ENCODE measurements around the gene NPIPA3.
"Not testable (repeated sequence)": the region's sequence is repeated elsewhere in the genome, so short reads cannot be mapped to it uniquely, and the experiment has no call there.

Gene NPIPA3

DNA sequence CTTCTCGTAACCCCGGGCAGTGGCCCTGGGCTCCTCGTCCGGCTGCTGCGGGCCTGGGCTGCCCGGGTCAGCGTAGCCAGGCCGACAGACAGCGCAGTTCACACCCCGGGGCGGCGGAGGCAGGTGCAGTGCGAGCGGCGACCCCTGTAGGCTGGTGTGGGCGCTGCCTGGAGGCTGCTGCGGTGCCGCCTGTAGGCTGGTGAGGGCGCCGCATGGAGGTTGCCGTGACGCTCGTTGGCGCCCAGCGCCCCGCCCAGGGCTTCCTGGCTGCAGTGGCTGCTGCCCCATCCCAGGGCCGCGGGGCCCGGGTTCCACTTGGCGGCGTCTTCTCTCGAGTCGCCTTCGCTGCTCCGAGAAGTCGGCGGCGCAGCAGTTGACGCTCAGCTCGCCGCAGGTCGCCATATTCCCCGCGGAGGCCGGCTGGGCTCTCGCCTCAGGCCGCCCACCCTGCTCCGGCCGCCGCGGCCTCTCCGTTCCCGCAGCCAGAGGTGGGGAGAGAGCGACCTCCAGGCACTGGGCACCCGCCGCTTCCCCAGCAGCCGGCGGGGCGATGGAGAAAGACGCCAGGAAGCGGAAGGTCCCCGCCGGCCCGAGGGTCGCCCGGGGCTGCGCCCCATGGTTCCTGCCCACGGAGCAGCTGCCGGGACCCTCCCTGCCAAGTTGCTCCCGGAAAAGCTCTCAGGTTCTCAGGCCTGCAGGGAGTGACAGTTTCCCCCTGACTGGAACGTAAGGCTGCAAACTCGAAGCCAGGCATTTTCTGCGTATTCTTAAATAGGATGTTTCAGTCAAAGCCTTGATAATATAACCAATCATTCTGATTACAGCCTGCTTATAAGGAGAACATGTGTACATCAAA, at the start of gene NPIPA3:
Gene NPIPA3, plus strand, starts transcription at position 256 of the 856 bp plus-strand sequence. CDS start 5,533 bp downstream, outside the sequence.
- in situ Hi-C loops (cut with HindIII; ENCODE audit: low sequenced_read_pairs) = not testable (repeated sequence)

DNA sequence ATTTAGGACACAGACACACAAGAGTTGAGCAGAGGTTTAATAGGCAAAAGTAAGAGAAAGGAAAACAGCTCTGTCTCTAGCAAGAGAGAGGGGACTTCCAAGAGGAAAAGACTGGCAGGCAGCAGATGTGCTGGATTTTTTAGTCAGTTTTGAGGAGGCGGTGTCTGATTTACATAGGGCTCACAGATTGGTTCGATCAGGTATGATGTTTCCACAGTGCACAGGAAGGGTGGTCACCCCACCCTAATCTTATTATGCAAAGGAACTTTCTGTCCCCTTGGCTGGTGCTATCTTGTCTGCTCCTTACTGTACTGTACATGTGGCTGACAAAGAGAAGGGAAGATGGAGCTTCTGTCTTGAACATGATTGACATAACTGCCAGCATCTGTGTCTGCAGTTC, 45.1 kb upstream of the NPIPA3 start:
- in situ Hi-C loops (cut with HindIII; ENCODE audit: low sequenced_read_pairs) = no loop called here

DNA sequence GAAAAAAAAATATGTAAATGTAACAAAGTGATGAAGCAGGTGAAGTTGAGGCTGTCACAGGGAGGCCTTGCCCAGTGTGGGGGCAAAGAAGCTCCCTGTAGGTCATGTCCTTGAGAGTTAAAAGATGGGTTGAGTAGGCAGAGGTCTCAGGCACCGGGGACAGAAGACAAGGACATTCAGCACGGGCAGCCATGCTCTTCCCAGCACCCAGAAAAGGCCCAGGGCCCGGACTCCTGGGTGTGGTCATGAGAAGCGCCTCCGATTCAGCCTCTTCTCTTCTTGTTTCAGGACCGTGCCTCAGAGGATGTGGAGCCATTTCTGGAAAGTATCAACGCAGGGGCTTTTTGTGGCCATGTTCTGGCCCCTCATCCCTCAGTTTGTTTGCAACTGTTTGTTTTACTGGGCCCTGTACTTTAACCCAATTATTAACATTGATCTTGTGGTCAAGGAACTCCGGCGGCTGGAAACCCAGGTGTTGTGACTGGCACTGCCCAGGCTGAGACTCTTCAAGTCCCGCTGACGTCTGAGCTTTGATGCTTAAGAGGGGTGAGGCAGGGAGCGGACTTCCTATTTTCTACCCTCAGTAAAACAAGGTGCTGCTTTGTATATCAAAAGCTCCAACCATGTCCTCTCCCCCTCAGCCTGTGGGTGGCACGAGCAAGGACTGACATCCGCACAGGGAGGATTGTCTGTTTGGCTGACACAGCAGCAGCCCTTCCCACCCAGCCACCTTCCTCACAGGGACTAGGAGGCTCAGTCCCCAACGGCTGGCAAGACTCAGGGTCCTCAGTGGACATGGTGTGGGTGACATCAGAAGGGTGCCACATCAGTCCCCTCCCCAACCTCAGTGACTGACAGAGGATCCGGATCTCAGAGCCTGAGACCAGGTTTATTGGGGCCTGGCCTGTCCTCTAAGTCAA, 35.6 kb upstream of the NPIPA3 start:
- in situ Hi-C loops (cut with HindIII; ENCODE audit: low sequenced_read_pairs) = no loop called here

DNA sequence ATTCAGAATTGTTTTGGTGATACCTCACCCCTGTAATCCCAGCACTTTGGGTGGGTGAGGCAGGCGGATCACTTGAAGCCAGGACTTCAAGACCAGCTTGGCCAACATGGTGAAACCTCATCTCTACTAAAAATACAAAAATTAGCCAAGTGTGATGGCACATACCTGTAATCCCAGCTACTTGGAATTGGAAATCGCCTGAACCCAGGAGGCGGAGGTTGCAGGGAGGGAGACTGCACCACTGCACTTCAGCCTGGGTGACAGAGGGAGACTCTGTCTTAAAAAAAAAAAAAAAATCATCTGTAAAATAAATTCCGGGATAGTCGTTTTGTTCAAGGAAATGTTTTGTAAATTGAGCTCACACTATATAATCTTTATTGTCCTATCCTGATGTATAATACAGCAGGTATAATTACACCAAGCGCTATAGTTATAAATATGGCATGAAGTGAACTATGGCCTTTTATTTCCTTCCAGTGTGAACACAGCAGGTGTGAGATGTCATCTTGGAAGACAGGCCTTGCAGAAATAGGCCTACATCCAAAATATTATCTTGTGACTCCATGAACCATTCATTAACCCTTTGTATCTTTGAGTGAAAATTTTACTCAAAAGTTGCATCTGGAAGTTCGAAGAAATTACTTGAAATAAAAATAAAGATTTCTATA, 34.5 kb upstream of the NPIPA3 start:
- in situ Hi-C loops (cut with HindIII; ENCODE audit: low sequenced_read_pairs) = no loop called here

DNA sequence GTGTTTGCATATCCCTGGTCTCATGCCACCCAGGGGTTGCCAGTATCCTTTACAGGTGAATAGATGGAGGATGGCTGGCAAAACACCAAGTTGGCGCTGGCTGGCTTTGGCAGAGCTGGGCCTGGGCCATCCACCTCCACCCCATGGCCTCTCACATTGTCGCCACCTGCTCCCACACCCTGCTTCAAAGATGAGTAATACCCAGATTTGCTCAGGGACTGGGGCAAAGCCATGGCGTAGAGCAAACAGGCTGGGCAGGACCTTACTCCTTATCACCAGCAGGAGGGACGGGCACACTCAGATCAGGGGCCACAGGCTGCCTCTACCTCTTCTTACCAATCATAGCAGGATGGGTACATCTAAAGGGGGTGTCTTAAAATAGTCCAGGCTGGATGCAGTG, 33.4 kb upstream of the NPIPA3 start:
- in situ Hi-C loops (cut with HindIII; ENCODE audit: low sequenced_read_pairs) = no loop called here

DNA sequence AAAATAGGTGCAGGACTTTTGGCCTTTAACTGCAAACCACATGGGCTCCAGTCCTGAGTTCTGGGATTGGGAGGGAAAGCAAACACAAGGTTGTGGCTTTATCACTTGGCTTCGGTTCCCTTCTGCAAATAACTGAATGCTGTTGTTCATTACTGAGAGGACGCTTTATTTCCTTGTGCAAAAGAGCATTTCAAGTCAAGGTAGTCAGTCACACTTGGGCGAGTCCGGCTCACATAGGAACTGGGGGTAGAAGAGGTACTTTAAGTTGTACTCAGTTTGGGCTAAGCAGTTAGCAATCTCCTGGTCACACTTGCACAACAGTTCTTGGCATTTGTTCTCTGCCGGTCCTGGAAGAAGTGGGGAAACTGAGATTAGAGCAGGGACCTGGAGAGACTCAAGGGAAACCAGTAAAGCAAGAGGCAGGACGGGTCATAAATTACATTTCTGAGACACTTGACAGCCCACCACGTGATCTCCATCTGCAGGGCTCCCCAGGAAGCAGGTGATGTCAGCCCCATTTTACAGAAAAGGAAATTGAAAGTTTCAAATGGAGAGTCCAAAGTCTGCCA, 30.7 kb upstream of the NPIPA3 start:
- in situ Hi-C loops (cut with HindIII; ENCODE audit: low sequenced_read_pairs) = no loop called here

DNA sequence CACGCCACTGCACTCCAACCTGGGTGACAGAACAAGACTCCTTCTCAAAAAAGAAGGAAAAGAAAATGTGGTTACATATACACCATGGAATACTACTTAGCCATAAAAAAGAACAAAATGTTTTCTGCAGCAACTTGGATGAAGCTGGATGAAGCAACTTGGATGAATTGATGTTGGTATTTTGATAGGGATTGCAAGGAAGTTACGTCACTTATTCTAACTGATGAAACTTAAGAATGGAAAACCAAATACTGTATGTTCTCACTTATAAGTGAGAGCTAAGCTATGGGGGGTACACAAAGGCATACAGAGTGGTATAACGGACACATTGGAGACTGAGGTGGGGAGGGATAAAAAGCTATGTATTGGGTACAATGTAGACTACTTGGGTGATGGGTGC, 26.6 kb upstream of the NPIPA3 start:
- in situ Hi-C loops (cut with HindIII; ENCODE audit: low sequenced_read_pairs) = no loop called here

DNA sequence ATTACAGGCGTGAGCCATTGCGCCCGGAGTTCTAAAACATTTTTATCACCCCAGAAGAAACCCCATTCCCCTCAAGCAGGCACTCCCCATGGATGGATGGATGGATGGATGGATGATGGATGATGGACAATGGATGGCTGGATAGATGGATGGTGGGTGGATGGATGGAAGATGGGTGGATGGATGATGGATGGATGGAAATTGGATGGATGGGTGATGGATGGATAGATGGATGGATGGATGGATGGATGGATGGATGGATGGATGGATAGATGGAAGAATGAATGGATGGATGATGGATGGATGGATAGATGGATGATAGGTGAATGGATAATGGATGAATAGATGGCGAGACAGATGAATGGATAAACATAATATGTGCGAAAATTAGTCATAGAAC, 25.6 kb upstream of the NPIPA3 start:
- in situ Hi-C loops (cut with HindIII; ENCODE audit: low sequenced_read_pairs) = no loop called here

DNA sequence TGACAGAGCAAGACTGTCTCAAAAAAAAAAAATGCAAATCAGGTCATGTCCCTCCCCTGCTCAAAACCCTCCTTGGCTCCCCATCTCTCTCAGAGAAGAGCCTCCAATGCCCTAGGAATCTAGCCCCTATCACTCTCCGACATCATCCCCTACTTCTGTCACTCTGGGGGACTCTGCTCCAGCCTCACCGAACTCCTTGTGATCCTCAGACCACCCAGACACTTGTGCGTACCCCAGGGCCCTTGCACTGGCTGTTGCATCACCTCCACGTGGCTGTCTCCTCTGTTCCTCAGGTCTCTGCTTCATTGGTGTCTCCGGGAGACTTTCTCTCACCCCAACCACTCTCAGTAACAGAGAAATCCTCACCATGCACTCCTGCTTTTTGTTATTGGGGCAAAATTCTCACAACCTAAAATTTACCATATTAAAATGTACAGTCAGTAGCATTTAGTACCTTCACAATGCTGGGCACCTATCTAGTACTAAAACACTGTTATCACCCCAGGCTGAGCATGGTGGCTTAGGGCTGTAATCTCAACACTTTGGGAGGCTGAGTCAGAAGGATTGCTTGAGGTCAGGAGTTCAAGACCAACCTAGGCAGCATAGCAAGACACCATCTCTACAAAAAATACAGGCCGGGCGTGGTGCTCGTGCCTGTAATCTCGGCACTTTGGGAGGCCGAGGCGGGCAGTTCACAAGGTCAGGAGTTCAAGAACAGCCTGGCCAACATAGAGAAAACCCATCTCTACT, 24.3 kb upstream of the NPIPA3 start:
- in situ Hi-C loops (cut with HindIII; ENCODE audit: low sequenced_read_pairs) = no loop called here

DNA sequence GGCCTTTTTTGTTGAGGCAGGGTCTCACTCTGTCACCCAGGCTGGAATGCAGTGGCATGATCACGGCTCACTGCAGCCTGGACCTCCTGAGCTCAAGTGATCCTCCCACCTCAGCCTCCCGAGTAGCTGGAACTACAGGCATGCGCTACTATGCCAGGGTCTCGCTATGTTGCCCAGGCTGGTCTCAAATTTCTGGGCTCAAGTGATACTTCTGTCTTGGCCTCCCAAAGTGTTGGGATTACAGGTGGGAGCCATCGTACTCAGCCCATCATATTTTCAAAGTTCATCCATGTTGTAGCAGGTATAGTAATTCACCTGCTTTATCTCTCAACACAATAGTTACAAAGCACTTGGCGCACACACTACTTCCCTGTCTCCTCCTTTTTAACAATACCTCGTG, 22.8 kb upstream of the NPIPA3 start:
- in situ Hi-C loops (cut with HindIII; ENCODE audit: low sequenced_read_pairs) = not testable (repeated sequence)

DNA sequence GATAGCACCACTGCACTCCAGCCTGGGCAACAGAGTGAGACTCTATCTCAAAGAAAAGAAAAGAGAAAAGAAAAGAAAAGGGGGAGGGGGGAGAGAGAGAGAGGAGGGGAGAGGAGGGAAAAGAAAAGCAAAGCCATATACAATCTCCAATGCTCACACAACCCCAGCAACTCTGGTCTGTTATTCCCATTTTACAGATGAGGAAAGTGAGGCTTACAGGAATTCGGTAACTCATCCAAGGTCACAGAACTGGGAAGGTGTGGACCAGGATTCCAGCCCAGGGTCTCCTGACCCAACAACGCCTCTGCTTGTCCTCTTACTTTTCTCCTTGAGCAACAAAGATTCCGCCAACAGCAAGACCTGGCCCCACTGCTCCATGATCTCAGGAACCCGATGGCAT, 22.1 kb upstream of the NPIPA3 start:
- in situ Hi-C loops (cut with HindIII; ENCODE audit: low sequenced_read_pairs) = no loop called here

DNA sequence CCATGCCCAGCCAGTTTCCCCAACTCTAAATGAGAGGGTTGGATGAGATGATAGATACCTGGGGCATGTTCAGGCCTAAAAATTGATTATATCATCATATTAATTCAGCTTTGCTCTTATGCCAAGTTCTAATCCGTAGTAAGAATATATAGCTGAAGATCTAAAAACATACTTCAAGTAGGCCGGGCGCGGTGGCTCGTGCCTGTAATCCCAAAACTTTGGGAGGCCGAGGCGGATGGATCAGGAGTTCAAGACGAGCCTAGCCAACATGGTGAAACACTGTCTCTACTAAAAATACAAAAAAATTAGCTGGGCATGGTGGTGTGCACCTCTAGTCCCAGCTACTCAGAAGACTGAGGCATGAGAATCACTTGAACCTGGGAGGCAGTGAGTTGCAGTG, 21.1 kb upstream of the NPIPA3 start:
- in situ Hi-C loops (cut with HindIII; ENCODE audit: low sequenced_read_pairs) = no loop called here

DNA sequence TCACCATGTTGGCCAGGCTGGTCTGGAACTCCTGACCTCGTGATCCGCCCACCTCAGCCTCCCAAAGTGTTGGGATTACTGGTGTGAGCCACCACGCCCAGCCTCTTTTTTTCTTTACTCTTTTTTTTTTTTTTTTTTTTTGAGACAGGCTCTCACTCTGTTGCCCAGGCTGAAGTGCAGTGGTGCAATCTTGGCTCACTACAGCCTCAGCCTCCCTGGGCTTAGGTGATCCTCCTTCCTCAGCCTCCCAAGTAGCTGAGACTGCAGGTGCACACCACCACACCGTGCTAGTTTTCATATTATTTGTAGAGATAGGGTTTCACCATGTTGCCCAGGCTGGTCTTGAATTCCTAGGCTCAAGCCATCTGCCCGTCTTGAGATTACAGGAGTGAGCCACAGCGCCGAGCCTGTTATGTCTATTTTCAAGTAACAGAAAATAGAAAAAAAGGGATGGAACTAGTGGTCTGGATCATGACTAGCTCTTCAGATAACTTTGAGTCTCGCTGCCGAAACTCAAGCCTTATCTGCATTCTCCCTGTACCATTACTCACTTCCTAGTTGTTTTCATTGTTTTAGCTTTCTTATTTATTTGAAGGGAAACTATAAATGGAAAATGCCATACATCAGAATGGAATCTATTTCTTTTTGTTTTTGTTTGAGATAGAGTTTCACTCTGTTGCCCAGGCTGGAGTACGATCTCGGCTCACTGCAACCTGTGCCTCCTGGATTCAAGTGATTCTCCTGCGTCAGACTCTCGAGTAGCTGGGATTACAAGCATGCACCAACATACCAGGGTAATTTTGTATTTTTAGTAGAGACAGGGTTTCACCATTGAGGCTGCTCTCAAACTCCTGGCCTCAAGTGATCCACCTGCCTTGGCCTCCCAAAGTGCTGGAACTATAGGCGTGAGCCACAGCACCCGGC, 17.1 kb upstream of the NPIPA3 start:
- in situ Hi-C loops (cut with HindIII; ENCODE audit: low sequenced_read_pairs) = not testable (repeated sequence)

DNA sequence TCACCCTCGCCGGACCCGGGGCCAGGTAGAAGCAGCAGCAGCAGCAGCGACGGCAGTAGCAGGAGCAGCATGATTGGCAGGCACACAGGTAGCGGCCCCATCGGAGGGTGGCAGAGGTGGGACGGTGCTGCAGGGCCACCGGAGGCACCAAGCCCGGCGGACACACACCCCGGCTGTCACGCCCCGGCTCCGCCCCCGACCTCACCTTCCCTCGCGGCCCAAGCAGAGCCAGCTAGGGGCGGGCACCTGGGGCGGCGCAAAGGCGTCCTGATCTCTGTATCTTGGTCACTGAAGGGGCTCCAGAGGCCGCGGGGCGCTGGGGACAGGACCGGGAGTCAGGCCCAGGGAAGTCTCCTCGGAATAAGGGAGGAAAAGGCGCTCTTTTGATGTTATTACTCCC, 9.1 kb upstream of the NPIPA3 start, which contains the start of gene PLA2G10:
Gene PLA2G10, minus strand, starts transcription at position 180 of the 400 bp plus-strand sequence. Its CDS starts 79 bp downstream, at position 101.
- in situ Hi-C loops (cut with HindIII; ENCODE audit: low sequenced_read_pairs) = not testable (repeated sequence)

DNA sequence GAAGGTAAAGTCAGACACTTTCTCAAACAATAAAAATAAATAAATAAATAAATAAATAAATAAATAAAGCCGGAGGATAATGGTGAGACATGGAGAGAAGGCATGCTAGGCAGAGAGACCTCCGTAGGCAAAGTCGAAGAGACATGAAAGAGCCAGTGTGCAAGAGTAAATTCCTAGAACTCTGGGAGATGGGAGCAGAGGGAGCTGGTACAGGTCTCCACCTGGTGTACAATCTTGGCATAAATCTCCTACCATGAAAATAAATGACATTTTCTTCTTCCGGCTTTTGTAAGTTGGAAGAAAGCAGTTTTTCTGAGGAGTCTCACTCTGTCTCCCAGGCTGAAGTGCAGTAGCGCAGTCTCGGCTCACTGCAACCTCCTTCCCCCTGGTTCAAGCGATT, 1.4 kb upstream of the NPIPA3 start:
- in situ Hi-C loops (cut with HindIII; ENCODE audit: low sequenced_read_pairs) = not testable (repeated sequence)

DNA sequence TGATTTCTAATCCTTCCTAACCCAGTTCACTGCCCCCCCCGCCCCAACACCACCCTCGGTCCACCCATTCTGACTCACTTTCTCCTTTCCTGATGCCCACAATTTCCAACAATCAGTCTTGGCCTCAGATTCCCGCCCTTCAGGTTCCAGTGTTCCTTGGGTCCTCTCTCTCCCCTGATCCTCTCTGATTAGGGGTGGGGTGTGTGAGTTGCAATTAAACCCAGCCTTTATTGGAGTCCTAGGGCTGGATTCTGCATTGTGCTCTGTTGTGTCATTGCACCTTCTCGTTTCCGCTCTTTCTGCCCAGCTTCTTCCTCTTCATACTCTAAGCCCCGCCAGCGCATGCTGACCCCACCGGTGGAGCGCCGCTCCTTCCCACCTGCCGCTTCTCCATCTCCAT, 539 bp upstream of the NPIPA3 start:
- in situ Hi-C loops (cut with HindIII; ENCODE audit: low sequenced_read_pairs) = not testable (repeated sequence)

DNA sequence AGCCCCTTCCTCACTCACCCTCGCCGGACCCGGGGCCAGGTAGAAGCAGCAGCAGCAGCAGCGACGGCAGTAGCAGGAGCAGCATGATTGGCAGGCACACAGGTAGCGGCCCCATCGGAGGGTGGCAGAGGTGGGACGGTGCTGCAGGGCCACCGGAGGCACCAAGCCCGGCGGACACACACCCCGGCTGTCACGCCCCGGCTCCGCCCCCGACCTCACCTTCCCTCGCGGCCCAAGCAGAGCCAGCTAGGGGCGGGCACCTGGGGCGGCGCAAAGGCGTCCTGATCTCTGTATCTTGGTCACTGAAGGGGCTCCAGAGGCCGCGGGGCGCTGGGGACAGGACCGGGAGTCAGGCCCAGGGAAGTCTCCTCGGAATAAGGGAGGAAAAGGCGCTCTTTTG, 30.0 kb downstream of the NPIPA3 start:
- in situ Hi-C loops (cut with HindIII; ENCODE audit: low sequenced_read_pairs) = not testable (repeated sequence)

DNA sequence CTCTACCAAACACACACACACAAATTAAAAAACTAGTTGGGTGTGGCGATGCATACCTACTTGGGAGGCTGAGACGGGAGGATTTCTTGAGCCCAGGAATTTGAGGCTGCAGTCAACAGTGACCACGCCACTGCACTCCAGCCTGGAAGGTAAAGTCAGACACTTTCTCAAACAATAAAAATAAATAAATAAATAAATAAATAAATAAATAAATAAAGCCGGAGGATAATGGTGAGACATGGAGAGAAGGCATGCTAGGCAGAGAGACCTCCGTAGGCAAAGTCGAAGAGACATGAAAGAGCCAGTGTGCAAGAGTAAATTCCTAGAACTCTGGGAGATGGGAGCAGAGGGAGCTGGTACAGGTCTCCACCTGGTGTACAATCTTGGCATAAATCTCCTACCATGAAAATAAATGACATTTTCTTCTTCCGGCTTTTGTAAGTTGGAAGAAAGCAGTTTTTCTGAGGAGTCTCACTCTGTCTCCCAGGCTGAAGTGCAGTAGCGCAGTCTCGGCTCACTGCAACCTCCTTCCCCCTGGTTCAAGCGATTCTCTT, 37.7 kb downstream of the NPIPA3 start:
- in situ Hi-C loops (cut with HindIII; ENCODE audit: low sequenced_read_pairs) = not testable (repeated sequence)

DNA sequence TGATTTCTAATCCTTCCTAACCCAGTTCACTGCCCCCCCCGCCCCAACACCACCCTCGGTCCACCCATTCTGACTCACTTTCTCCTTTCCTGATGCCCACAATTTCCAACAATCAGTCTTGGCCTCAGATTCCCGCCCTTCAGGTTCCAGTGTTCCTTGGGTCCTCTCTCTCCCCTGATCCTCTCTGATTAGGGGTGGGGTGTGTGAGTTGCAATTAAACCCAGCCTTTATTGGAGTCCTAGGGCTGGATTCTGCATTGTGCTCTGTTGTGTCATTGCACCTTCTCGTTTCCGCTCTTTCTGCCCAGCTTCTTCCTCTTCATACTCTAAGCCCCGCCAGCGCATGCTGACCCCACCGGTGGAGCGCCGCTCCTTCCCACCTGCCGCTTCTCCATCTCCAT, 38.6 kb downstream of the NPIPA3 start:
- in situ Hi-C loops (cut with HindIII; ENCODE audit: low sequenced_read_pairs) = not testable (repeated sequence)
